HCT116 (cell line): ENCODE data around the gene KIF14. TPM values are rescaled to one million over a fixed set of nuclear protein-coding genes. Genes with fewer than 3 reads are reported as not detected.

ENCODE experiments used
- ATAC-seq: fragments of 200-7000 bp; cut with Tn5 transposase; 2 replicates; pipeline ENCODE4 v1.9.1; 2020; ENCODE audit warnings: mild to moderate bottlenecking, moderate library complexity
- BruUV-seq: library from RNA; stranded (reverse); fragments of 400-500 nt; replicated peaks from 2 replicates; lab custom pipeline; 2021; lab: Mats Ljungman, UMichigan
- CTCF ChIA-PET: fragments of 300-600 bp; sonication (Branson Sonifier 250); formaldehyde crosslinking; loops from one replicate; lab custom pipeline; 2021; ENCODE audit warnings: antibody characterized with exemption; lab: Charles Lee
- POLR2A ChIA-PET: fragments of 300-600, 350-600 bp; sonication (Branson Sonifier 250); formaldehyde crosslinking; loops from one replicate; lab custom pipeline; 2021; ENCODE audit warnings: antibody characterized with exemption; lab: Charles Lee
- RAD21 ChIA-PET, 2 experiments: fragments of 300-600 bp; sonication (Branson Sonifier 250); formaldehyde crosslinking; loops; one replicate each; lab custom pipeline; 2023; ENCODE audit warnings: low total read pairs in 2 of 2; ENCODE audit not compliant: uncharacterized antibody in 2 of 2, unreplicated experiment in 2 of 2, low non-redundant PET in 1 of 2; lab: Charles Lee
- DNase-seq: peaks from one replicate; pipeline ENCODE4 v3.0.0-alpha.2; 2010; ENCODE audit warnings: low read depth, low spot score
- H2AFZ ChIP-seq: fragments of 200-600 bp; shearing (Covaris generic), sonication (generic); 2 replicates; pipeline ENCODE4 v1.6.1; 2017; ENCODE audit warnings: low read depth, mixed run types, mixed read lengths, antibody characterized with exemption, low read length; ENCODE audit not compliant: poor library complexity, severe bottlenecking
- H3K27ac ChIP-seq: 2 replicates; pipeline ENCODE4 v1.5.1; 2012; ENCODE audit warnings: low read depth, low read length
- H3K27me3 ChIP-seq: fragments of 200-600 bp; sonication (generic); 2 replicates; pipeline ENCODE4 v1.6.1; 2016; ENCODE audit warnings: mixed run types, low read length, mixed read lengths; ENCODE audit not compliant: insufficient read depth
- H3K36me3 ChIP-seq, 2 experiments: fragments of 200-500 bp in 1 of 2; fragments of 200-600 bp in 1 of 2; sonication (Bioruptor generic) in 1 of 2; sonication (generic) in 1 of 2; 2 replicates each; pipeline versions ENCODE4 v1.5.1 to v1.6.1; 2014 to 2016; ENCODE audit warnings: low read length in 2 of 2, inconsistent platforms in 1 of 2, mixed read lengths in 1 of 2, mixed run types in 1 of 2; ENCODE audit not compliant: insufficient read depth in 2 of 2, control insufficient read depth in 1 of 2
- H3K4me1 ChIP-seq, 2 experiments: fragments of 200-600 bp in 1 of 2; sonication (generic) in 1 of 2; 2 replicates each; pipeline versions ENCODE4 v1.5.1 to v1.6.1; 2012 to 2017; ENCODE audit warnings: low read length in 2 of 2, inconsistent platforms in 1 of 2, mild to moderate bottlenecking in 1 of 2, mixed read lengths in 1 of 2, mixed run types in 1 of 2, moderate library complexity in 1 of 2; ENCODE audit not compliant: insufficient read depth in 2 of 2, control insufficient read depth in 1 of 2
- H3K4me2 ChIP-seq: fragments of 200-600 bp; sonication (generic); 2 replicates; pipeline ENCODE4 v1.6.1; 2017; ENCODE audit warnings: mixed run types, low read length, mixed read lengths
- H3K4me3 ChIP-seq, 2 experiments: fragments of 200-600 bp in 1 of 2; sonication (generic) in 1 of 2; replicated peaks in 1 of 2; 2 replicates each; pipeline ENCODE4 v1.5.1; 2011 to 2016; ENCODE audit warnings: low read length in 2 of 2, control low read depth in 1 of 2, low read depth in 1 of 2, mild to moderate bottlenecking in 1 of 2, mixed read lengths in 1 of 2, mixed run types in 1 of 2
- H3K79me2 ChIP-seq: fragments of 200-600 bp; sonication (generic); 2 replicates; pipeline ENCODE4 v1.6.1; 2017; ENCODE audit warnings: mild to moderate bottlenecking, mixed run types, low read length, moderate library complexity, mixed read lengths; ENCODE audit not compliant: insufficient read depth
- H3K9ac ChIP-seq: fragments of 200-600 bp; sonication (generic); 2 replicates; pipeline ENCODE4 v1.6.1; 2016; ENCODE audit warnings: low read length, mixed read lengths
- H3K9me2 ChIP-seq: fragments of 200-600 bp; sonication (generic), shearing (Covaris generic); 2 replicates; pipeline ENCODE4 v1.6.1; 2017; ENCODE audit warnings: mixed run types, mild to moderate bottlenecking, moderate library complexity; ENCODE audit not compliant: insufficient read depth
- H3K9me3 ChIP-seq, 2 experiments: fragments of 200-500 bp in 1 of 2; fragments of 200-600 bp in 1 of 2; sonication (Bioruptor generic) in 1 of 2; sonication (generic) in 1 of 2; 2 replicates each; pipeline ENCODE4 v1.6.1; 2014 to 2017; ENCODE audit warnings: low read length in 2 of 2, mixed read lengths in 2 of 2, inconsistent platforms in 1 of 2, low read depth in 1 of 2, mild to moderate bottlenecking in 1 of 2, mixed run types in 1 of 2, moderate library complexity in 1 of 2; ENCODE audit not compliant: control insufficient read depth in 1 of 2, insufficient read depth in 1 of 2
- H4K20me1 ChIP-seq: fragments of 200-600 bp; sonication (generic), shearing (Covaris generic); 2 replicates; pipeline ENCODE4 v1.6.1; 2017; ENCODE audit warnings: mixed run types, mild to moderate bottlenecking, moderate library complexity; ENCODE audit not compliant: insufficient read depth
- CBX3 ChIP-seq: IDR thresholded peaks from 2 replicates; pipeline ENCODE4 v1.6.1; 2012; ENCODE audit warnings: low read depth
- CEBPB ChIP-seq: IDR thresholded peaks from 2 replicates; pipeline ENCODE4 v1.6.1; 2012; ENCODE audit warnings: low read depth
- EGR1 ChIP-seq: IDR thresholded peaks from 2 replicates; pipeline ENCODE4 v1.6.1; 2012; ENCODE audit warnings: low read depth
- ELF1 ChIP-seq: IDR thresholded peaks from 2 replicates; pipeline ENCODE4 v1.6.1; 2012; ENCODE audit warnings: low read depth, borderline replicate concordance
- EZH2 ChIP-seq: fragments of 200-600 bp; sonication (generic); IDR thresholded peaks from 2 replicates; pipeline ENCODE4 v1.6.1; 2017; ENCODE audit warnings: antibody characterized with exemption, mixed run types
- FOSL1 ChIP-seq: IDR thresholded peaks from 2 replicates; pipeline ENCODE4 v1.6.1; 2012; ENCODE audit warnings: low read depth
- JUND ChIP-seq: IDR thresholded peaks from 2 replicates; pipeline ENCODE4 v1.6.1; 2012
- MAX ChIP-seq: IDR thresholded peaks from 2 replicates; pipeline ENCODE4 v1.6.1; 2012
- POLR2A ChIP-seq: IDR thresholded peaks from 2 replicates; pipeline ENCODE4 v1.7.0; 2011; ENCODE audit warnings: borderline replicate concordance; ENCODE audit not compliant: insufficient read depth, insufficient read length; ENCODE audit errors: extremely low read depth
- POLR2AphosphoS5 ChIP-seq: IDR thresholded peaks from 2 replicates; pipeline ENCODE4 v1.6.1; 2011; ENCODE audit warnings: mild to moderate bottlenecking, low read depth, low read length, moderate library complexity
- SIN3A ChIP-seq: IDR thresholded peaks from 2 replicates; pipeline ENCODE4 v1.6.1; 2012; ENCODE audit warnings: low read depth
- SP1 ChIP-seq: IDR thresholded peaks from 2 replicates; pipeline ENCODE4 v1.6.1; 2012; ENCODE audit warnings: low read depth
- SRF ChIP-seq: IDR thresholded peaks from 2 replicates; pipeline ENCODE4 v1.6.1; 2012; ENCODE audit warnings: low read depth
- TCF7L2 ChIP-seq: IDR thresholded peaks from 2 replicates; pipeline ENCODE4 v1.7.0; 2011; ENCODE audit warnings: borderline replicate concordance, inconsistent platforms; ENCODE audit not compliant: insufficient read depth, insufficient read length; ENCODE audit errors: extremely low read depth
- ZBTB33 ChIP-seq: IDR thresholded peaks from 2 replicates; pipeline ENCODE4 v1.6.1; 2011; ENCODE audit warnings: mild to moderate bottlenecking, low read length, moderate library complexity; ENCODE audit not compliant: insufficient replicate concordance; ENCODE audit errors: extremely low read depth
- ZFX ChIP-seq: fragments of 450-650 bp; IDR thresholded peaks from 2 replicates; pipeline ENCODE4 v1.6.1; 2017
- ZNF274 ChIP-seq: fragments of 200-500 bp; sonication (Bioruptor generic); IDR thresholded peaks from 2 replicates; pipeline ENCODE4 v1.6.1; 2014; ENCODE audit warnings: mild to moderate bottlenecking, low read depth, low read length, inconsistent platforms
- intact Hi-C: fragments of 100-400 bp; cut with micrococcal nuclease; formaldehyde crosslinking; loops from 2 replicates; pipeline ENCODE4 v1.10.0; 2022
- total RNA-seq: library from RNA; stranded (reverse); gene quantifications from one replicate; pipeline ENCODE4 v1.2.1, GENCODE V29; 2021; ENCODE audit not compliant: unreplicated experiment
- TF ChIP-seq, protein P1 (sequence below): IDR thresholded peaks from 2 replicates; pipeline ENCODE4 v1.6.1; 2012
- TF ChIP-seq, protein P2 (sequence below): IDR thresholded peaks from 2 replicates; pipeline ENCODE4 v1.6.1; 2012; ENCODE audit warnings: low read depth
- TF ChIP-seq, protein P3 (sequence below), 3 experiments: fragments of 200-600 bp in 1 of 3; sonication (generic) in 1 of 3; IDR thresholded peaks in 2 of 3; conservative IDR thresholded peaks in 1 of 3; 2 replicates each; pipeline ENCODE4 v1.5.1; 2012 to 2017; ENCODE audit warnings: low read depth in 2 of 3, low read length in 2 of 3, antibody characterized with exemption in 1 of 3, borderline replicate concordance in 1 of 3, control low read depth in 1 of 3, mild to moderate bottlenecking in 1 of 3, mixed read lengths in 1 of 3, mixed run types in 1 of 3, moderate library complexity in 1 of 3; ENCODE audit not compliant: insufficient read depth in 1 of 3

Gene KIF14
- total RNA-seq, 1 experiment from 2014 or later, result 21.8 TPM

GRCh38 chr1:200634261-200635122 is 13.9 kb upstream of the KIF14 start:
- peaks cover 4 to 22% of the 10 kb centered on the region in 2 experiments for H3K4me1 ChIP-seq
- BruUV-seq, result no TSS peak
- no peak; the same call in 1 of the 2 replicates for ATAC-seq
- H2AFZ ChIP-seq, result no peak overlapping the region
- H3K79me2 ChIP-seq, result no peaks in the 10 kb centered on the region
- H4K20me1 ChIP-seq, result no peaks in the 10 kb centered on the region
- no peak overlapping the region for H3K9ac ChIP-seq
- no peak for DNase-seq
- H3K27ac ChIP-seq, result no peak overlapping the region
- ChIA-PET POLR2A (no interaction called here), RAD21 (no interaction called here), CTCF (interaction anchor here (0.6 to 3.1 kb wide), 2 partner anchors 12 to 48 kb away, joined by 3 to 14 read pairs; no protein-coding TSS in a partner anchor)
- intact Hi-C loops, result no loop called here
- no peaks in the 10 kb centered on the region for H3K27me3 ChIP-seq
- H3K9me3 ChIP-seq, result no peaks in the 10 kb centered on the region
- no peaks in the 10 kb centered on the region for H3K9me2 ChIP-seq
- no peak overlapping the region for H3K4me3 ChIP-seq
- no peak overlapping the region for H3K4me2 ChIP-seq
- H3K36me3 ChIP-seq, result no peaks in the 10 kb centered on the region
- TF ChIP-seq CBX3 (peak; percentile 65), SRF (no peak), MAX (no peak), SIN3A (no peak), FOSL1 (no peak), EGR1 (no peak), POLR2A (no peak), ELF1 (no peak), SP1 (no peak), ZFX (no peak), JUND (no peak), TCF7L2 (no peak), ZBTB33 (no peak), ZNF274 (no peak), CEBPB (peak; percentile 11; the same call in 1 of the 2 replicates), POLR2AphosphoS5 (no peak), EZH2 (no peak)
- TF ChIP-seq, protein P1, sequence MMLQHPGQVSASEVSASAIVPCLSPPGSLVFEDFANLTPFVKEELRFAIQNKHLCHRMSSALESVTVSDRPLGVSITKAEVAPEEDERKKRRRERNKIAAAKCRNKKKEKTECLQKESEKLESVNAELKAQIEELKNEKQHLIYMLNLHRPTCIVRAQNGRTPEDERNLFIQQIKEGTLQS, result no peak
- TF ChIP-seq, protein P2, sequence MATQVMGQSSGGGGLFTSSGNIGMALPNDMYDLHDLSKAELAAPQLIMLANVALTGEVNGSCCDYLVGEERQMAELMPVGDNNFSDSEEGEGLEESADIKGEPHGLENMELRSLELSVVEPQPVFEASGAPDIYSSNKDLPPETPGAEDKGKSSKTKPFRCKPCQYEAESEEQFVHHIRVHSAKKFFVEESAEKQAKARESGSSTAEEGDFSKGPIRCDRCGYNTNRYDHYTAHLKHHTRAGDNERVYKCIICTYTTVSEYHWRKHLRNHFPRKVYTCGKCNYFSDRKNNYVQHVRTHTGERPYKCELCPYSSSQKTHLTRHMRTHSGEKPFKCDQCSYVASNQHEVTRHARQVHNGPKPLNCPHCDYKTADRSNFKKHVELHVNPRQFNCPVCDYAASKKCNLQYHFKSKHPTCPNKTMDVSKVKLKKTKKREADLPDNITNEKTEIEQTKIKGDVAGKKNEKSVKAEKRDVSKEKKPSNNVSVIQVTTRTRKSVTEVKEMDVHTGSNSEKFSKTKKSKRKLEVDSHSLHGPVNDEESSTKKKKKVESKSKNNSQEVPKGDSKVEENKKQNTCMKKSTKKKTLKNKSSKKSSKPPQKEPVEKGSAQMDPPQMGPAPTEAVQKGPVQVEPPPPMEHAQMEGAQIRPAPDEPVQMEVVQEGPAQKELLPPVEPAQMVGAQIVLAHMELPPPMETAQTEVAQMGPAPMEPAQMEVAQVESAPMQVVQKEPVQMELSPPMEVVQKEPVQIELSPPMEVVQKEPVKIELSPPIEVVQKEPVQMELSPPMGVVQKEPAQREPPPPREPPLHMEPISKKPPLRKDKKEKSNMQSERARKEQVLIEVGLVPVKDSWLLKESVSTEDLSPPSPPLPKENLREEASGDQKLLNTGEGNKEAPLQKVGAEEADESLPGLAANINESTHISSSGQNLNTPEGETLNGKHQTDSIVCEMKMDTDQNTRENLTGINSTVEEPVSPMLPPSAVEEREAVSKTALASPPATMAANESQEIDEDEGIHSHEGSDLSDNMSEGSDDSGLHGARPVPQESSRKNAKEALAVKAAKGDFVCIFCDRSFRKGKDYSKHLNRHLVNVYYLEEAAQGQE, result no peak
- TF ChIP-seq, protein P3, sequence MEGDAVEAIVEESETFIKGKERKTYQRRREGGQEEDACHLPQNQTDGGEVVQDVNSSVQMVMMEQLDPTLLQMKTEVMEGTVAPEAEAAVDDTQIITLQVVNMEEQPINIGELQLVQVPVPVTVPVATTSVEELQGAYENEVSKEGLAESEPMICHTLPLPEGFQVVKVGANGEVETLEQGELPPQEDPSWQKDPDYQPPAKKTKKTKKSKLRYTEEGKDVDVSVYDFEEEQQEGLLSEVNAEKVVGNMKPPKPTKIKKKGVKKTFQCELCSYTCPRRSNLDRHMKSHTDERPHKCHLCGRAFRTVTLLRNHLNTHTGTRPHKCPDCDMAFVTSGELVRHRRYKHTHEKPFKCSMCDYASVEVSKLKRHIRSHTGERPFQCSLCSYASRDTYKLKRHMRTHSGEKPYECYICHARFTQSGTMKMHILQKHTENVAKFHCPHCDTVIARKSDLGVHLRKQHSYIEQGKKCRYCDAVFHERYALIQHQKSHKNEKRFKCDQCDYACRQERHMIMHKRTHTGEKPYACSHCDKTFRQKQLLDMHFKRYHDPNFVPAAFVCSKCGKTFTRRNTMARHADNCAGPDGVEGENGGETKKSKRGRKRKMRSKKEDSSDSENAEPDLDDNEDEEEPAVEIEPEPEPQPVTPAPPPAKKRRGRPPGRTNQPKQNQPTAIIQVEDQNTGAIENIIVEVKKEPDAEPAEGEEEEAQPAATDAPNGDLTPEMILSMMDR (IDR thresholded peaks at IDR 0.05 in 2 of 3, conservative IDR thresholded peaks at IDR 0.05 in 1 of 3; ENCODE audit: borderline replicate concordance in 1 of 3, insufficient read depth in 1 of 3, low read depth in 2 of 3, low read length in 2 of 3), result peak; percentile 22 to 61 (median 57); a peak in 5 of 6 replicates
